ENCODE measurements around the gene TMEM107.
A peak's percentile ranks its signal among the peaks of the same experiment; 100 is the strongest.
"Not testable (repeated sequence)": the region's sequence is repeated elsewhere in the genome, so short reads cannot be mapped to it uniquely, and the experiment has no call there.

TMEM107 gene

DNA sequence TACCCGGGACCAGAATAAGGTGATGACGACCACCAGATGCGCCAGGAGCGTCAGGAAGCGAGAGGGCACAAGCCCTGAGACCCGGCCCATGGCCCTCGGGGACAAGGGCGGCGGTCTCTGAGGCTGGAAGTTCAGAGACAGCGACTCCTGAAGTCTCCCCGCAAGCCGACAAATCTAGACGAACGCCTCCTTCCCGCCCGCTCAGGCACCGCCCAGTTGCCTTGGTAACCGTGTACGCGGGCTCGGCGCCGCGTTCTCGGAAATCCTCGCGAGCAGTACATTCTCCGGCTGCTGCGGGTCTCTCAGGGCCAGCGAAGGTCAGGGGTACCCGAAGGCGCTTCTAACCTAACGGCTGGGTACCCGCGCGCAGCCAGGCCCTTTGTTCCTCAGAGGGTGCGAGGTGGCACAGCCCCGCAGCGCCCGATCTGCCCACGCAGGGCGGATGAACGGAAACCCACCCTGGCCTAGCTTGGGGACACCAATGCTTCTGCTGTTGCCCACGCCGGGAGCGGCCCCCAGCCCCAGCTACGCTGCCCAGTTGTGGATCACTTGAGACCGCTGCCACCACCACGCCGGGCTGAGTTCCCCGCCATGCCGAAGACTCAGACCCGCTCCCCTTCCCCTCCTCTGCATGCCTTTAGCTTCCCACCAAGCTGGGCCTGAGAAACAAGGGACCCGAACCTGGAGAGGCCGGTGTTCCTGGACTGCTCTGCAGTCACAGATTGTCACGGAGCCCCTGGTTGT is at the start of gene TMEM107:
Gene TMEM107, minus strand, starts transcription at position 184 of the 744 bp plus-strand sequence. Its CDS starts 94 bp downstream, at position 90.
- peak; percentile 83 for DNase-seq (ENCODE audit: low spot score)

DNA sequence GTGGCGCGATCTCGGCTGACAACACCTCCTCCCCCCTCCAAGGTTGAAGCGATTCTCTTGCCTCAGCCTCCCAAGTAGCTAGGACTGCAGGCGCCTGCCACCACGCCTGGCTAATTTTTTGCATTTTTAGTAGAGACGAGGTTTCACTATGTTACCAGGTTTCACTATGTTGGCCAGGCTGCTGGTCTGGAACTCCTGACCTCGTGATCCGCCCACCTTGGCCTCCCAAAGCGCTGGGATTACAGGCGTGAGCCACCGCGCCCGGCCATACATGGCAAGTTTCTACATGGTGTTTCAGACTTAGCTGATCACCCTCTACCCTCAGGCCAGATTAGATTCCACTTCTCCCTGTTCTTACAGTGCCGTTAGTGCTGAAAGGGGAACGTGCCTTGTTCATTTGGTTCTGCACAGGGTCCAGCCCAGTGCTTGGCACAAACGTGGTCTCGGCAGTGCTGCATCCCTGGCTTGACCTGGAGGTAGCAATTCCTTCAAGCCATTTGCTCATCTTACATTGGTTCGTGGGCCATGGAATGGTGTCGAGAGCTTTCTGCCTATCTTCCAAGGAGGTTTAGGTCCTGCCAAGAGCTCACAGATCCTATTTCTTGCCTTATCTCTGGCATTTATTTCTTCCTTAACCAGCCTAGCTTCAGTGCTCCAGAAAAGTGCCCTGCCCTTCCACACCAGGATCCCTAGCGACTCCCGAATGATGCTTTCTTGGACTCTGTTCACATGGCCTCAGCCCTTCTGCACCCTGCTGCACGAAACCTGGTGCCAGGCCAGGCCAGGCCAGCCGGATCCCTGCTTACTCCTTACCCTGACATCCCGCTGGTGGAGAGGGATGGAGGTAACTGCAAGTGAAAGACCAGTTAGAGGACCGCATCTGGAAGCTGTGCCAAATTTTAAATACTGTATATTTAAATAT is 49.0 kb upstream of the TMEM107 start:
- DNase-seq (ENCODE audit: low spot score) = no peak

- DNase-seq (ENCODE audit: low spot score) = peak; percentile 32
Observed at GRCh38 chr17:8223356-8224126, 47.4 kb upstream of the TMEM107 start.

DNA sequence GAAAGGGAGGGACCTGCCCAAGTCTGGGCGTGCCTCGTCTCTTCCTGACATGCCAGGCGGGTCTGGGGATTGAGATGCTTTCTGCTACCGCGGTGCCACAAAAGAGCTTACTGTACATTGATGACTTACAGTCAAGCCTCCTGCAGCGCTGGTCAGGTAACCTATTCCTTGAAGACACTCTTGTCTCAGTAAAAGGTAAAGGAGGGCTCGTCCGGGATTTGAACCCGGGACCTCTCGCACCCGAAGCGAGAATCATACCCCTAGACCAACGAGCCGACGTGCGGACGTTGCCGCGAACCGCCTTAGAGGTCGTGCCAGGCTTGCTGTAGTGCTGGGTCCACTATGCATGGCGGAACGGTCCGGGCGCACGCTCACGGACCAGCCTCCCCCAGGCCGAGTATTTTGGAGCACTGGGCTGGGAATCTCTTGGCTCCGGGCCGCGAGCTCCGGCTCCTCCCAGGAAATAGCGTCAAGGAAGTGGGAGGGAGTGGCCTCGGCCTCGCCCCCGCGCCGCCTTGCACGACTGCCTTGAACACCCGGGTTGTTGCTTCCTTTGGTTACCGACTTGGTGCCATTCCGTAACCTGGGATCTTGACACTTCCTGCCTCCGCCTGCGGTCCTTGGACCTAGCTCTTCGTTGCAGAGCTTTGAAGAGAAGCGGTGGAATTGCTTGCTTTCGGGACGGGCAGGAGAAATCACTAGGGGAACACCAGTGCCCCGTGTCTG is 46.6 kb upstream of the TMEM107 start:
- peak; percentile 80 for DNase-seq (ENCODE audit: low spot score)

GRCh38 chr17:8222380-8222629 is 46.1 kb upstream of the TMEM107 start:
- DNase-seq (ENCODE audit: low spot score) = no peak

GRCh38 chr17:8221663-8222379 is 45.6 kb upstream of the TMEM107 start:
- peak; percentile 72 for DNase-seq (ENCODE audit: low spot score)

DNA sequence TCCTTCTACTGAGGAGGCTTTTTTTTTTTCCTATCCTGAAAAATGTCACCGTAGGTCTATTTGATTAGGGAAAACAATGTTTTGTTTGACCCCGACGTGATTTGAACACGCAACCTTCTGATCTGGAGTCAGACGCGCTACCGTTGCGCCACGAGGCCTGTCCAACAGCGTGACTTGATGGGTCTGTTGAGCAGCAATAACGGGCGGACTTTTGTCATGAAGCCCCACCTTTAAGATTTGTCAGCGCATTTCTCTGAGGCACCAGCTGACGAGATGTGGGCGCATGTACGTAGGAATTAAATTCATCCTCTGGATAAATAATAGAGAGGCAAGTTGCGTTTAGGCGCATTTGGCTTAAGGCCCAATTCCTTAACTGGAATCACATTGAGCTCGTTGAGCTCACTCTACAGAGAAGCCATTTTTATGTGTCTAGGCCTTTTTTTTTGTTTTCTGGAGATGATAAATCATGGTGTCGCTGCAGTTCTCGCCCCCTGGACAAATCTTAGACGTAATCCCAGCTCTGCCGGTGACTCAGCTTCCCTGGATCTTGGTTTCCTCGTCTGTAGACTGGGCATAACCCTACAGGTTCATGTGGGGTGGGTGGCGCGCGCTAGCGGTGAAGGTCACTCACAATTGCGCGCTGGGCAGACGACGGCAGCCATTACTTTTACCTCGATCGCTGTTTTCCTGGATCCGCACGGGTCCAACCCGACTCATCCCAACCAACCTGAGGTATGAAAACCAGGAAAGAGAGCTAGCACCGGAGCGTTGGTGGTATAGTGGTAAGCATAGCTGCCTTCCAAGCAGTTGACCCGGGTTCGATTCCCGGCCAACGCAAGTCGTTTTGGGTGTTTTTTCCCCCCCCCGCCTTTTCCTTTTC is 44.8 kb upstream of the TMEM107 start:
- peak; percentile 78 for DNase-seq (ENCODE audit: low spot score)

GRCh38 chr17:8214000-8214399 is 37.8 kb upstream of the TMEM107 start:
- DNase-seq (ENCODE audit: low spot score) = not testable (repeated sequence)

GRCh38 chr17:8212312-8213180 is 36.4 kb upstream of the TMEM107 start:
- no peak for DNase-seq (ENCODE audit: low spot score)

GRCh38 chr17:8210761-8211458 is 34.7 kb upstream of the TMEM107 start:
- DNase-seq (ENCODE audit: low spot score) = no peak

- peak; percentile 98 for DNase-seq (ENCODE audit: low spot score)
Observed at GRCh38 chr17:8209907-8210760, 34.0 kb upstream of the TMEM107 start, which contains the start of gene AURKB. AURKB (minus strand) TSS chr17:8210575; CDS start chr17:8210224, 351 bp downstream.

- DNase-seq (ENCODE audit: low spot score) = no peak
Observed at GRCh38 chr17:8206536-8206935, 30.4 kb upstream of the TMEM107 start.

DNA sequence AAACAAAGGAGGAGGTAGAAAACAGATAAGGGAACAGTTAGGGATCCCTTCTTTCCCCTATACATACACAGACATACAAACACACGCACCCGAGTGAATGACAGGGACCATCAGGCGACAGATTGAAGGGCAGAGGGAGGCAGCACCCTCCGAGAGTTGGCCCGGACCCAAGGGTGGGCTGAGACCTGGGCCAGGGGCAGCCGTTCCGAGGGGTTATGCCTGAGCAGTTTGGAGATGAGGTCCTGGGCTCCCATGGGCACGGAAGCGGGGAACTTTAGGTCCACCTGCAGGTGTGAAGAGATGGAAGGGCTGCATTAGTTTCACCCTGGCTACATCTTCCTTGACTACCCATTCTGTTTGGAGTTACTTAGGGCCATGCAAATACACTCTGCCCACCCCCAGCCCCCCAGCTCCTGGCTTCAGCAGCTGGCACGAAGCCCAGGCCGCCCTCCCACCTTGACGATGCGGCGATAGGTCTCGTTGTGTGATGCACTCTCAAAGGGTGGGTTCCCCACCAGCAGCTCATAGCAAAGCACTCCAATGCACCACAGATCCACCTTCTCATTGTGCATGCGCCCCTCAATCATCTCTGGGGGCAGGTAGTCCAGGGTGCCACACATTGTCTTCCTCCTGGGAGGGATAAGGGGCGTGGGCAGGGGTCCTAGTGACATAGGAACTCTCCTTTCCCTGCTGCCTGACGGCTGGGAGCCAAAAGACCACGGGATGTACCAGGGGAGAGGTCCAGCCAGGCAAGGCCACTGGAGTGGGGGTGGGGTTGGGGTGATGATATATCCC is 28.8 kb upstream of the TMEM107 start:
- DNase-seq (ENCODE audit: low spot score) = no peak

DNA sequence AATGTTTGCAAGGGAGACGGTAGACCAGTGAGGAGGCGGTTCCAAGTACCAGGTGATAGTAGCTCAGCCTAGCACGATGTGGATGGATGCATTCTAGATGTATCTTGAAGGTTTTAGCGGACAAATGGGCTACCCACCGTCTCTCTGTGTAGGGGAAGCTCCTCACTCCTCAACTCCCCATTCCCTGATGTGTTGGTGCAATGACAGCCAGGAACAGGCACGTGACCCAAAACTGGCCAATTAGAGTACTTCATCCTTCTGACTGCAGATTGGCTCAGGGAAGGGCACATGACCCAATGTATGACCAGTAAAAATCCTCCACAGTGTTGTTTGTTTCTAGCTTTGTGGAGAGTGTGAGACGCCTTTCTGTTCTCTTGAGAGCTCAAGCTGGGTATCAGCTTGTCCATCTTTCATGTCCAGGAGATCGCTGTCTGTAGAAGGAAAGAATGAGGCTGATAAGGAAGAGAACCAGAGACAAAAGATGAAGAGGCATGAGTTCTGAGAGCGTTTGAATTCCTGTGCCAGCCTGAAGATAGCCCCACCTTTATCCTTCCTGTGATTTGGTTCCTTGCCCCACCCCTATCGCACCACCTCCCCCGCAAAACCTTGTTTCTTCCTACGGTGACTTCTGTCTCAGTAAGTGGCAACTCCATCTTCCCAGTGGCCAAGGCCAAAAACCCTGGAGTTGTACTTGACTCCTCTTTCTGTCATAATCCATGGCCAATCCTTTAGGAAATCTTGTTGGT is 16.1 kb upstream of the TMEM107 start:
- peak; percentile 86 for DNase-seq (ENCODE audit: low spot score)

- DNase-seq (ENCODE audit: low spot score) = no peak
Observed at GRCh38 chr17:8190506-8190905, 14.3 kb upstream of the TMEM107 start.
